Activated CD8-positive, alpha-beta memory T cell treated with anti-CD3 and anti-CD28 coated beads for 1 hour (primary cell): ENCODE measurements around the gene EXOC8.

Experiments used
- DNase-seq, 2 donors: peaks; one replicate each; pipeline ENCODE4 v3.0.0-alpha.2; 2020; ENCODE audit warnings: low read depth in 1 of 2; ENCODE audit errors: extremely low read depth in 1 of 2

EXOC8 gene

GRCh38 chr1:231317306-231318014 is 20.2 kb downstream of the EXOC8 start:
- DNase-seq, result no peak

GRCh38 chr1:231315887-231316286 is 21.8 kb downstream of the EXOC8 start:
- peak in 1 of 2 donors; percentile 4 for DNase-seq

GRCh38 chr1:231313661-231314060 is 24.0 kb downstream of the EXOC8 start:
- DNase-seq, result no peak

GRCh38 chr1:231312432-231312788 is 25.2 kb downstream of the EXOC8 start:
- no peak for DNase-seq

GRCh38 chr1:231311720-231312431 is 25.8 kb downstream of the EXOC8 start:
- DNase-seq, result no peak

- DNase-seq, result no peak
Measured at GRCh38 chr1:231310391-231310934, 27.2 kb downstream of the EXOC8 start.

- no peak for DNase-seq
Measured at GRCh38 chr1:231301990-231302389, 35.7 kb downstream of the EXOC8 start.

GRCh38 chr1:231295938-231296337 is 41.7 kb downstream of the EXOC8 start:
- no peak for DNase-seq

GRCh38 chr1:231286603-231287002 is 51.0 kb downstream of the EXOC8 start:
- no peak for DNase-seq

GRCh38 chr1:231284441-231284840 is 53.2 kb downstream of the EXOC8 start:
- DNase-seq, result no peak
